HepG2 (cell line): ENCODE results near the gene PTPRD.

Experiments used
- AGO1 ChIP-seq: fragments of 200-400 bp; formaldehyde crosslinking; IDR thresholded peaks from 2 replicates; pipeline ENCODE4 v1.6.1; 2017; ENCODE audit warnings: mild to moderate bottlenecking, low read depth, low read length, moderate library complexity; ENCODE audit not compliant: poor library complexity, severe bottlenecking
- POLR2A ChIP-seq, 2 experiments: IDR thresholded peaks; 2 replicates each; pipeline ENCODE4 v1.6.1; 2011; ENCODE audit warnings: low read depth in 2 of 2, low read length in 2 of 2, mild to moderate bottlenecking in 1 of 2, moderate library complexity in 1 of 2; ENCODE audit not compliant: insufficient read depth in 1 of 2

- TF ChIP-seq AGO1 (no peak), POLR2A (IDR thresholded peaks at IDR 0.05; ENCODE audit: insufficient read depth in 1 of 2, low read depth in 2 of 2, low read length in 2 of 2) (no peak)
These were observed 2342.6 kb downstream of the PTPRD start for GRCh38 chr9:8270235-8270634.
